Left hindlimb (tissue), 1 donor: ENCODE results near the gene FAIM2.

Source experiments
- DNase-seq: peaks from one replicate; pipeline ENCODE4 v3.0.0-alpha.2; 2018

FAIM2 gene

DNA sequence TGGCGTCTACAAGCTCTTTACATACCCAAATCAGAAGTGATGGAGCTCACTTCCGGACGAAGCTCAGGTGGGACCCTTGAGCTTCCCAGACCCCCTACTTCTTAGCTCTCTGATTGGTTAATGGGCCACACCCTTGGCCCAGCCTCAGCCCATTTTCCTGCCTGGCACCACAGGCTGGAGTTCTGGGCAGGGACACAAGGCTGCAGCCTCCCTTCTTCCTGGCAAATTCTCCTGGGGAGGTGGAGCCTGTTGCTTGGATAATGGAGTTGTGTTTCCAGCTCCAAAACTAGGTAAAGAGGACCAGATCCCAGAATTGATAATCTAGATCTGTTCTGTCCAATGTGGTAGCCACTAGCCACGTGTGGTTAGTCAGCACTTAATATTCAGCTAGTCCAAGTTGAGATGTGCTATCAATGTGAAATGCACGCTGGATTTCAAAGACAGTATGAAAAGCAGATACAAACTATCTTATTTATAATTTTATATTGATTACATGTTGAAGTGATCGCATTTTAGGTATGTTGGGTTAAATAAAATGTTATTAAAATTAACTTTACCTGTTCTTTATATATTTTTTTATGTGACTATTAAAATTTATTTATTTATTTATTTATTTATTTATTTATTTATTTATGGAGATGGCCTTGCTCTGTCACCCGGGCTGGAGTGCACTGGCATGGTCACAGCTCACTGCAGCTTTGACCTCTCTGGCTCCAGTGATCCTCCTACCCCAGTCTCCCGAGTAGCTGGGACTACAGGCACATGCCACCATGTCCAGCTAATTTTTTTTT lies 12.6 kb upstream of the FAIM2 start:
- DNase-seq = no peak

DNA sequence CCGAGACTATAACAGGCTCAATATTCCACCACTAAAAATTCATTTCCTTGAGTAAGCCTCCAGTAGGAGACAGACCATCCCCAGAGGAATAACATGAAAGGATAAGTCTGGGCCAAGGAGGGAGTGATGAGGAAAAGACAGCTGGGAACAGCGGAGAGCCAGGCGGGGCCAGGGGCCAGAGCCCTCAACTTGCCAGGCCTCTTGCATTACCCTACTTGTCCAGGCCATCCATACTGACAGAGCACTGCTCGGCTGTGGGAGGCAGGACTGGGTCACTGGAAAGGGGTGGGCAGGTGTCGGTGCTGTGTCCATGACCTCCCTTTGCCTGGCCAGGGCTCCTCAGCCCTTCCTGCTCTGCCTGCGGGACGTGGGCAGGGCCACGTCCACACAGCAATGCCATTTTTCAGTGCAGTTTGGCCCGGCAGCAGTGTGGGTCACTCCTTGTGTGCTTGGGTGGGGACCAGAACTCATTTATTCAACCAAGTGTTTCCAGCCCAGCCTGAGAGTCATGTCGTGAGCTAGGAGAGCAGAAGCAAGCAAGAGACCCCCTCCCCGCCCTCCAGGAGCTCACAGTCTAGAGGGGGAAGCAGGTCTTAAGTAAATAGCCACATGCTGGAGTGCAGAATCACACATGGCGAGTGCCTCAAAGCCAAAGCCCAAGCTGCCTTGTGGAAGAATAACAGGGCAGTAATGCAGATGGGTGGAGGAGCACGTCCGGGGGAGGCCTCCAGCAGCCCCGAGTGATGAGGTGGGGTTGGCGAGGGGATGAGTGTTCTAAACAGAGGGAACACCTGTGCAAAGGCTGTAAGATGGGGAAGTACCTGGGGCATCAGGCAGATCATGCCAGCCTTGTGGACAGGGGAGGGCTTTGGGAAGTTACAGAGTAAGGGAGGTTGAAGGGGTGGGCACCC lies 8.9 kb upstream of the FAIM2 start:
- no peak for DNase-seq

GRCh38 chr12:49911213-49911605 lies 7.5 kb upstream of the FAIM2 start:
- no peak for DNase-seq

DNA sequence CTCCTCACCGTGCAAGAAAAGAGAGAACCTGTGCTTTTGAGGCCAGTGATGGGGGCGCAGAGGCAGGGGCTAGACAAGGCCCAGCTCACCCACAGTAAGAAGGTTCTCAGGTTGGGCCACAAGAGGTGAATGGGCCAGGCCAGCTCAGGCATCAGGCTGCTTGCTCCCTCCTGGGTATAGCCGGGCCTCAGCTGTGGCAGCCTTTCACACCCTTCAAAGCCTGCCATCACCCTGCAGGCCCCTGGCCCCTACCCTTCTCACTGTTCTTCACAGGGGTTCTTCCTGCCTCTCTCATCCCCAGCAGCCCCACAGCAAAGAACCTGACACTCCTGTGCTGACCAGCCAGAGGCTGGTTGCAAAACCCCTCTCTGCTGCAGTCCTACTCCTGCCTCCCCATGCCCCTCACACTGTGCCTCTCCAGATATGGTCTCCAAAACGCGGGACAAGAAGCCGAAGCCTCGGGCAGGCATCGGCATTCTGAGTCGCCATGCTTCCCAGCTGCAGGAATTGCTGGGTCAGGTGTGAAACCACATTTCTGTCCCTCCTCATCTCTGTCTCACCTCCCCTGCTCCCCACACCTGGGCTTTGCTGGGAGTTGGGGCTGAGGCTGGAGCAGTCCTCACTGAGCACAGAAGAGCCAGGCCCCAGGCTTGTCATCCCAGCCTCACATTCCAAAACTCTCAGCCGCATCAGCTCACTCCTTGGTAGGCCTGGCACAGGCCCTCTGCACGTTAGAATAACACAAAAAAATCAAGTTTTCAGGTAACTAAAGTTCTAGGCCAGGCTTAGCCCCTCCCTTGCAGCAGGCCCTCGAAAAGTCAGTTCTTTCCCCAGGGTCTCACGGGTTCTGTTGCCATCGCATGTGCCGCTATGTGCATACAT lies 6.9 kb upstream of the FAIM2 start:
- DNase-seq = peak; percentile 9

DNA sequence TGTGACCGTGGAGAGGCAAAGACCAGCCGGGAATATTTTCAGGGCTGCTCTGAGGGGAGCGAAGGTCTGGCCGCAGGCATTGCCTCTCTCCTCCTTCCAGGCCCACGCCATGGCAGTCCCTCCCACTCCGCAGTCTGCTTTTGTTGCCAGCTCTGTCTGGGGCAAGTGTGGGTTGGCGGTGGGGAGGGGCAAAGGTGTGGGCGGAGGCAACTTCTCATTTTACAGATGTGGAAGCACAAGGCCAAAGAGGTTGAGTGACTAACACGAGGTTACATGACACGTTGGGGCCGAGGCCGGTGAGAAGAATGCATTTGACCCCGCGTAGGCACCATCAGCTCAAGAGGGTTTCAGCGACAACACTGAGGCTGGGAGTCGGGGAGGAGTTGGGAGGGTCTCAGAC lies 6.1 kb upstream of the FAIM2 start:
- peak; percentile 47 for DNase-seq

DNA sequence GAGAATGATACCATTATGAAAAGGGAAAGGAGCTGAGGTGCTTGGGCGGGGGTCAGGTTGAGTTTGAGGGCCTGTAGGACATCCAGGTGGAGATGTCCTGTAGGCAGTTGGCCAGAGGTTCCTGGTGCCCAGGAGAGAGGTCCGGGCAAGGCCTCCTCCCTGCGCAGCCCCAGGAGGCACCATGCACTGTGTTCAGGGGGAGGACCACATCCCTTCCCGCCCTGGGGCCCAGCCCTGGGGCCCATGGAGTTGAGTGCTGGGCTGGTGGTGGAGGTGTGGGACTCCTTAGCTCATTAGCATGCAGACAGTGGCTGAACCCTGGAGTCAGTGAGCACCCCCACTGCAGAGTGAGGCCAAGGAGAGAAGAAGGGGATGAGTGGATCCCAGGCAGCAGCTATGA lies 5.7 kb upstream of the FAIM2 start:
- peak; percentile 15 for DNase-seq

DNA sequence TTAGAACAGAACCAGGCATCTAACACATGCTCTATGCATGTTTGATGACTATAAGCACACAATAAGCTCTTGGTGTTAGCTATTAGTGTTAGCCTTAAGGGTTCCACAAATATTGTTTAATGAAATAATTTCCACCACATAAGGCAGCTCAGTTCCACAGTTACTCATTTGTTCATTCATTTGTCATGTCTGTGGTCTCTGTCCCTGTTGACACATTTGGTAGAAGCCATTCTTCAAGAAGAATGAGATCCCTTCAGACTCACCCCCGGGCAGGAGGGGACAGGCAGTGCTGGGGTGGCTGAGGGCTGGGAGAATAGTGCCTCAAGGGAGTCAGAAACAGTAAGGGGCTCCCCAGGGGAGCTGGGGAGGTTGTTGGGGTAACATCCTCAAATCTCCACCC lies 3.7 kb upstream of the FAIM2 start:
- no peak for DNase-seq

- no peak for DNase-seq
Observed at GRCh38 chr12:49905718-49906314, 2.1 kb upstream of the FAIM2 start.

GRCh38 chr12:49904601-49905000 lies 901 bp upstream of the FAIM2 start:
- peak; percentile 15 for DNase-seq

GRCh38 chr12:49903351-49903699 lies 375 bp downstream of the FAIM2 start:
- DNase-seq = no peak

- peak; percentile 40 for DNase-seq
Observed at GRCh38 chr12:49902399-49903350, 1.0 kb downstream of the FAIM2 start.

GRCh38 chr12:49901986-49902385 lies 1.7 kb downstream of the FAIM2 start:
- DNase-seq = no peak

DNA sequence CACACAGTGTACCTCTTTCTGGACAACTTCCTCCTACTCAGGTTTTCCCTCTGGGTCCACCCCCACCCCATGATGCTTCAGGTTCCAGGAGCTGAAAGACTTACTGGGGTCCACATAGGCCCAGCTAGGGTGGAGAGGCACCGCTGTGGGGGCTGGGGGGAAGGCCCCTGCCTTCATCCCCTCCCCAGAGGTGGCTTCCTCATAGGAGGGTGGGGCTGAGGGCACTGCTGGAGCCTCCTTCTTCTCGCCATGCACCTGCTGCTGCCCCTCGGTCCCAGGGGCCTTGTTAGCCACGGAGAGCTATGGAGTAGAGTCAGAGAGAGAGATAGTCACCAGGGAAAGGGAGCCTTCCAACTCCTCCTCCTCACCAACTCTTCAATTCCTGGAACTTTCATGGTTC lies 2.7 kb downstream of the FAIM2 start:
- no peak for DNase-seq

DNA sequence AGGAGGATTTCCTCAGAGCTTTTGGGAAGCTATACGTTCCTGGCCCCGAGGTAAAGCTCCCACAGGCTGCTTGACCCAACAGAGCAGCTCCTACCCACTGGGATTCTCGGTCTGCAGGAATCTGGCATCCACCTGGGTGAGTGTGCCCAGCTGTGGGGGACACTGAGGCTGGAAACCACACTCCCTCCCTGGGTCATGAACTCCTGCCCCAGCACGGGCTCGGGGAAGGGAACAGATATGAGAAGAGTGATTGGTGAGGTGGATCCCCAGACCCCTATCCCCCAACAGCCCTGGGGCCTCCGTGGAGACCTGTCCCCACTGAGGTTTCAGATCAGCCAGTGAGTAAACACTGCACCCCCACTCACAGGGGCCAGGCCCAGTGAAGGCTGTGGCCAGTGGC lies 3.3 kb downstream of the FAIM2 start:
- no peak for DNase-seq

DNA sequence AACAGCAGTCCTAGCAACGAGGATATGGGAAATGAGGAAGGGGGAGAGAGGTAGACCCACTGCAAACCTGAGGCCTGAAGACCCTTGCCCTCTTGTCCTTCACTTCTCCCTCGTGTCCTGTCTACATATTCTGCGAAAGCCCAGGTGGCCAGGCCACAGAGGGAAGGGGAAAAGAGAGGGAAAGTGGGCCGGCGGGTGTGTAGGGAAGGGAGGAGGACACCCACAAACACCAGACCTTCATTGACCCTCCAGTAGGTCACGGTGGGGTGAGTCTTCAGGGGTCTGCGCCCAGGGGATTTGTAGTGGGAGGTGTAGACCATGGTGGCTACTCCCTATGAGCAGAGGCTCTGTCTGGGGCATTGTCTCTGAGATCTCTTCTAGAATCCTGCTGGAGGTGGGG lies 3.8 kb downstream of the FAIM2 start:
- no peak for DNase-seq

DNA sequence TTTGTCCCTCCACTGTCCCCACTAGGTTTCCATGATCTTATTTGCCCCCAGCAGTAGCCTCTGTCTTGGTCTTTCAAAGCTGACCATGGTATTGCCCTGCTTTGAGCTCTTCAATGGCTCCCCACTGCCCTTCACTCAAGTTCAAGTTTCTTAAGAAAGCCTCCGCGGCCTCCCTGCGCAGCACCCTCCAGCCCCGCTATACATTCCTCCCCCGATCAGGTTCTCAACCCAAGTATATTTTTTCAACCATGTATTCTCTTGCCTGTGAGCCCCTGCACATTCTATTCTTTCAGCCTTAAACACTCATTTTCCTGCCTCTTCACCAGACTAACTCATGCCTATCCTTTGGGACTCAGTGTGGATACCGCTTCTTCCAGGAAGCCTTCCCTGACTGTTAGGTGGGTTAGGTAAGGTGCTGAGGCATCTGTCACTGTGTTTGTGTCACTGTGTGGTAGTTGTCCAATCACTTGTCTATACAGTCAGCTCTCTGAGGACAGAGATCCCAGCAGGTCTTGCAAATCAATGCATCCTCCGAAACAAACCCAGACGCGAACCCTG lies 4.3 kb downstream of the FAIM2 start:
- DNase-seq = no peak

- peak; percentile 22 for DNase-seq
Observed at GRCh38 chr12:49897276-49897675, 6.4 kb downstream of the FAIM2 start.

- peak; percentile 18 for DNase-seq
Observed at GRCh38 chr12:49895773-49896172, 7.9 kb downstream of the FAIM2 start.

DNA sequence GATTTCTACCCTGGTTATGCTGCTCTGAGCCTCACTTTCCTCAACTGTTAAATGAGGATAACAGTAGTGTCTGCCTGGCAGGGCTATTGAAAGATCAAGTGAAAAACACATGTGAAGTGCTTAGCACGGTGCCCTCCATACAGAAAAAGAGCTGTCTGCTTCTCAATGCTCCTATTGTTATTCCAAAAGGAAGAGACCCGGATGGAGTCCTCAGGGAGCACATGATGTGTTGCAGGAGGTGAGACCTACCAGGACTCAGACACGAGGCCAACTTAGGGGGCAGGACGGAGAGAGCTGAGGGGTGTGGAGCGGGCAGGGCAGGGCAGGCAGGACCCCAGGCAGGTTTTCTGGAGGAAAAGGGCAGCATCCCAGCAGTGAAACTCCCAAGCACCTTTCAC lies 8.9 kb downstream of the FAIM2 start:
- DNase-seq = no peak

DNA sequence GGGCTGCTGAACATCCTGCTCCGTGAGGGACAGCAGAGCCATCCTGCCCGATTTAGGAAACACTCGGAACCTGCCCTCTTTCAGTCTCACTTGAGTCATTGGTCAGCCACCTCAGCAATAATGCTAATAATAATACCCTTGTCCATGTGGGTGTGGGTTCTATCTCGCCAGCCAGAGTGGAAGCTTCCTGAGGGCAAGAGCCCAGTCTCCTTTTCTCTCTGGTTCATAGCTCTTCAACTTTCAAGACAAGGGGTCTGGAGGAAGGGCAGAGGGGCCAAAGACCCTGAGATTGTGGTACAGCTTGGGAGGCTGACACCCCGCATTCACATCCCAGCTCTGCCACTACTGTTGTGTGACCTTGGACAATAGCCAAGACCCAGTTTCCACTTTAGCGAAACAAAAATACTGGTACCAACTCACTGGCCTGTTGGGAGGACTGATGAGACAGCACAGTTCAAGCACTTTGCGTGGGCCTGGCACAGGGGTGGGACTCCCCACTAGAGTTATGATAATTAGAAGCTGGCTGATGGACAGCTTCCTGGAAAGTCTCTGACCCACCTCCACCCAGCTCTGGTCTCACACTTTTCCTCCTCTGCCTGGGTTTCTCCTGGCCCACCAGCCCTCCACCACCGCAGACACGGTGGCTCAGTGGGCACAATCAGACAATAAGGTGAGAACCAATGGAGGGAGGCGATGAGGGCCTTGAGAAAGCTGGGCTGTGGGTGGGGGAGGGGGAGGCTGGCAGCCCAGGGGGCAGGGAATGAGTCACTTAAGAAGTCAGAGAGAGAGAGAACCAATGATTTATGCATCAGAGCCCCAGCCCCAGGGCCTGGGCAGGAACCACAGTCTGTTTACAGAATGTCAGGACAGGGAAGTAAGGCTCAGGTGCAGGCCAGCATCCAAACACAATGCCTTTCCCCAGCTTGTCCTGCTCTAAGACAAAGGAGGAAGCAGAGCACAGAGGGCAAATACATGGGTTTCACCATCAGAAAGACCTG lies 9.6 kb downstream of the FAIM2 start:
- DNase-seq = peak; percentile 17
